Keratinocyte (primary cell): ENCODE data around the gene NRG4. TPM values are rescaled to one million over a fixed set of nuclear protein-coding genes. Genes with fewer than 3 reads are reported as not detected.

Experiments used
- DNase-seq: peaks from one replicate; pipeline ENCODE4 v3.0.0-alpha.2; 2011; ENCODE audit warnings: low read depth, missing footprints, low spot score
- FAIRE-seq: peaks from 2 replicates; lab custom pipeline; 2011; peaks lifted over from hg19 to GRCh38; lab: Jason Lieb, UNC
- H2AFZ ChIP-seq: 2 replicates; pipeline ENCODE4 v1.6.0; 2012; ENCODE audit warnings: low read length, control low read depth, inconsistent platforms; ENCODE audit not compliant: control insufficient read depth
- H3K27ac ChIP-seq: 2 replicates; pipeline ENCODE4 v1.5.1; 2011; ENCODE audit warnings: low read length; ENCODE audit not compliant: control insufficient read depth, insufficient read depth
- H3K27me3 ChIP-seq: 3 replicates; pipeline ENCODE4 v1.6.0; 2011; ENCODE audit warnings: low read length; ENCODE audit not compliant: control insufficient read depth, insufficient read depth; ENCODE audit errors: extremely low read depth
- H3K36me3 ChIP-seq, 2 experiments: 2 replicates in 1 of 2; 3 replicates in 1 of 2; pipeline ENCODE4 v1.5.1; 2011; ENCODE audit warnings: low read length in 2 of 2, mild to moderate bottlenecking in 1 of 2; ENCODE audit not compliant: control insufficient read depth in 2 of 2, insufficient read depth in 2 of 2; ENCODE audit errors: extremely low read depth in 1 of 2
- H3K4me1 ChIP-seq: 3 replicates; pipeline ENCODE4 v1.5.1; 2011; ENCODE audit warnings: low read length; ENCODE audit not compliant: control insufficient read depth, insufficient read depth; ENCODE audit errors: extremely low read depth
- H3K4me2 ChIP-seq: 3 replicates; pipeline ENCODE4 v1.6.0; 2011; ENCODE audit warnings: low read depth, low read length; ENCODE audit not compliant: control insufficient read depth, insufficient read depth; ENCODE audit errors: extremely low read depth
- H3K4me3 ChIP-seq, 3 experiments: fragments of 200-600 bp in 1 of 3; sonication (generic) in 1 of 3; 2 replicates in 2 of 3; 3 replicates in 1 of 3; pipeline ENCODE4 v1.5.1; 2011 to 2016; ENCODE audit warnings: low read length in 3 of 3, mild to moderate bottlenecking in 3 of 3, control low read depth in 2 of 3, inconsistent platforms in 1 of 3, low read depth in 1 of 3, mixed read lengths in 1 of 3, mixed run types in 1 of 3, moderate library complexity in 1 of 3; ENCODE audit not compliant: control insufficient read depth in 2 of 3, insufficient read depth in 2 of 3; ENCODE audit errors: extremely low read depth in 1 of 3
- H3K79me2 ChIP-seq: 2 replicates; pipeline ENCODE4 v1.6.0; 2012; ENCODE audit warnings: low read length; ENCODE audit not compliant: control insufficient read depth, insufficient read depth
- H3K9ac ChIP-seq: 3 replicates; pipeline ENCODE4 v1.6.0; 2011; ENCODE audit warnings: low read length; ENCODE audit not compliant: control insufficient read depth, insufficient read depth; ENCODE audit errors: extremely low read depth
- H3K9me1 ChIP-seq: 3 replicates; pipeline ENCODE4 v1.6.0; 2011; ENCODE audit warnings: low read length; ENCODE audit not compliant: control insufficient read depth, insufficient read depth; ENCODE audit errors: extremely low read depth
- H3K9me3 ChIP-seq: 2 replicates; pipeline ENCODE4 v1.5.1; 2012; ENCODE audit warnings: low read depth, low read length; ENCODE audit not compliant: control insufficient read depth
- H4K20me1 ChIP-seq: 3 replicates; pipeline ENCODE4 v1.6.0; 2011; ENCODE audit warnings: low read length; ENCODE audit not compliant: control insufficient read depth, insufficient read depth; ENCODE audit errors: extremely low read depth
- CTCF ChIP-seq, 3 experiments: IDR thresholded peaks in 1 of 3; conservative IDR thresholded peaks in 1 of 3; optimal IDR thresholded peaks in 1 of 3; 2 replicates in 2 of 3; 3 replicates in 1 of 3; pipeline versions ENCODE3 to v1.5.1; 2011; ENCODE audit warnings: low read length in 3 of 3, mild to moderate bottlenecking in 3 of 3, moderate library complexity in 2 of 3, control low read depth in 1 of 3, inconsistent platforms in 1 of 3; ENCODE audit not compliant: insufficient read depth in 2 of 3; ENCODE audit errors: extremely low read depth in 1 of 3
- EZH2 ChIP-seq: IDR thresholded peaks from one replicate; pipeline ENCODE4 v1.6.1; 2012; ENCODE audit warnings: inconsistent platforms, mild to moderate bottlenecking, low read length, moderate library complexity
- dilution Hi-C: fragments of 300-500 bp; cut with MboI; formaldehyde crosslinking; loops from one replicate; pipeline ENCODE4 v1.7.0; 2020; ENCODE audit warnings: low sequenced_read_pairs; ENCODE audit not compliant: extremely low pct_ligation_motif_present
- polyA plus RNA-seq, 5 experiments: library from polyadenylated mRNA; depleted of rRNA in 3 of 5; stranded (reverse) in 3 of 5; stranded (forward) in 1 of 5; unstranded in 1 of 5; fragments of >200 nt; gene quantifications; 1 replicate in 1 of 5; 2 replicates in 3 of 5; 3 replicates in 1 of 5; pipeline versions ENCODE4 v1.2.1 to v1.2.3, GENCODE V29; 2011 to 2012; ENCODE audit warnings: missing spikeins in 2 of 5, low read depth in 1 of 5, low replicate concordance in 1 of 5

NRG4 gene
- polyA plus RNA-seq, 1 donor (not counting 4 experiments of a cell fraction or from before 2014, with no cell fraction given) = 0.96 TPM

DNA sequence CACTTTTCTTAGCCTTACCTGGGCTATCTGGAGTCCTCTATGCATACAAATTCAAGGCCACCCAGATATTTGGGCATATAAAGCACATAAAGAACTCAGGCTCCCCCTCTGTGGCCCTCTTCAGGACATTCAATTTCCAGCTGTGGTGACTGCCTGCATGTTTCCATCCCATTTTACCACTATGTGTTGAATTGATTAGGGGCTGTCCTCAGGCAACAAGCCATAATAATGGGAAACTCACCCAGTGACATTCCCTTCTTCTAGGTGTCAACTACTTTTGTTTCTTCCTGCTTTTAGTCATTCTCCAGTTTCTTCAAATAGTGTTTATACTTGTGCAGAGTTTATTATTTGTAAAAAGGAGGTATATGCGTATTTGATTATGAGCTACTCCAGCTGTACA lies 18.0 kb downstream of the NRG4 start:
- H2AFZ ChIP-seq = no peak overlapping the region
- no peaks in the 10 kb centered on the region for H4K20me1 ChIP-seq
- H3K36me3 ChIP-seq = no peaks in the 10 kb centered on the region
- H3K4me3 ChIP-seq = no peak overlapping the region
- no peak overlapping the region for H3K27ac ChIP-seq
- H3K79me2 ChIP-seq = no peaks in the 10 kb centered on the region
- dilution Hi-C loops = no loop called here
- H3K4me1 ChIP-seq = no peaks in the 10 kb centered on the region
- no peak for DNase-seq
- no peak overlapping the region for H3K4me2 ChIP-seq
- no peak for FAIRE-seq
- H3K9ac ChIP-seq = no peak overlapping the region
- no peaks in the 10 kb centered on the region for H3K9me1 ChIP-seq
- H3K27me3 ChIP-seq = no peaks in the 10 kb centered on the region
- TF ChIP-seq CTCF (optimal IDR thresholded peaks at IDR 0.05 in 1 of 3, IDR thresholded peaks at IDR 0.05 in 1 of 3, conservative IDR thresholded peaks at IDR 0.05 in 1 of 3; ENCODE audit: extremely low read depth in 1 of 3, insufficient read depth in 2 of 3, low read length in 3 of 3) (no peak), EZH2 (no peak)
- no peaks in the 10 kb centered on the region for H3K9me3 ChIP-seq

DNA sequence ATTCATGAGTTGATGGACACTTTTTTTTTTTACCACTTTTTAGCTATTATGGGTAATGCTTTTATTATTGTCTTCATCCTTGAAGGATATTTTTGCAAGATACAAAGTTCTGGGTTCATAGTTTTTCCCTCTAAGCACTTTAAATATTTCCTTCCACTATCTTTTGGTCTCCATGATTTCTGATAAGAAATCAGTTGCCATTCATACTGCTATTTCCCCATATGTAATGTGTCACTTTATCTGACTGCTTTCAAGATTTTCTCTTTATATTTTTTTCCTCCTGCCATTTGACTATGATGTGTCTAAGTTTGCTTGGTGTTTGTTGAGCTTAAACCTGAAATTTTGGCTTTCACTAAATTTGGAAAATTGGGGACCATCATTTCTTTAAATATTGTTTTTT lies 19.3 kb downstream of the NRG4 start:
- DNase-seq (no peak), FAIRE-seq (no peak)
- TF ChIP-seq EZH2 (no peak), CTCF (optimal IDR thresholded peaks at IDR 0.05 in 1 of 3, IDR thresholded peaks at IDR 0.05 in 1 of 3, conservative IDR thresholded peaks at IDR 0.05 in 1 of 3; ENCODE audit: extremely low read depth in 1 of 3, insufficient read depth in 2 of 3, low read length in 3 of 3) (no peak)
- H3K9ac ChIP-seq = no peak overlapping the region
- H3K4me2 ChIP-seq = no peak overlapping the region
- no peaks in the 10 kb centered on the region for H3K27me3 ChIP-seq
- no peak overlapping the region for H3K4me3 ChIP-seq
- H2AFZ ChIP-seq = no peak overlapping the region
- no peaks in the 10 kb centered on the region for H3K79me2 ChIP-seq
- no peaks in the 10 kb centered on the region for H3K9me1 ChIP-seq
- H3K27ac ChIP-seq = no peak overlapping the region
- dilution Hi-C loops = no loop called here
- H4K20me1 ChIP-seq = no peaks in the 10 kb centered on the region
- H3K4me1 ChIP-seq = no peaks in the 10 kb centered on the region
- no peaks in the 10 kb centered on the region for H3K9me3 ChIP-seq
- no peaks in the 10 kb centered on the region for H3K36me3 ChIP-seq
